Activated T-cell treated with anti-CD3 and anti-CD28 coated beads, Interleukin-2, amount 50 U/mL, for 48 hours (primary cell): ENCODE results near the gene TEKT3.
A peak's percentile ranks its signal among the peaks of the same experiment; 100 is the strongest.

Source experiments
- DNase-seq, 2 experiments: peaks; one replicate each; pipeline ENCODE4 v3.0.0-alpha.2; 2020

TEKT3 gene

GRCh38 chr17:15341385-15341849, at the start of gene TEKT3:
Gene TEKT3 (minus strand): TSS chr17:15341597. CDS start chr17:15331585, 10,012 bp downstream.
- peak; percentile 30 to 35 for DNase-seq

GRCh38 chr17:15388356-15389041, 47.1 kb upstream of the TEKT3 start:
- no peak for DNase-seq

- no peak for DNase-seq
Observed at GRCh38 chr17:15386083-15386482, 44.7 kb upstream of the TEKT3 start.

GRCh38 chr17:15385305-15385704, 43.9 kb upstream of the TEKT3 start:
- no peak for DNase-seq

- DNase-seq = no peak
Observed at GRCh38 chr17:15384142-15384787, 42.9 kb upstream of the TEKT3 start.

- no peak for DNase-seq
Observed at GRCh38 chr17:15382914-15383313, 41.5 kb upstream of the TEKT3 start.

- no peak for DNase-seq
Observed at GRCh38 chr17:15381707-15382106, 40.3 kb upstream of the TEKT3 start.

- DNase-seq = no peak
Observed at GRCh38 chr17:15380446-15380845, 39.0 kb upstream of the TEKT3 start.

- no peak for DNase-seq
Observed at GRCh38 chr17:15379659-15380058, 38.3 kb upstream of the TEKT3 start.

GRCh38 chr17:15378243-15378642, 36.8 kb upstream of the TEKT3 start:
- DNase-seq = no peak

- DNase-seq = no peak
Observed at GRCh38 chr17:15377616-15378015, 36.2 kb upstream of the TEKT3 start.

GRCh38 chr17:15377200-15377599, 35.8 kb upstream of the TEKT3 start:
- no peak for DNase-seq

- DNase-seq = no peak
Observed at GRCh38 chr17:15371376-15372130, 30.2 kb upstream of the TEKT3 start.

GRCh38 chr17:15368600-15368999, 27.2 kb upstream of the TEKT3 start:
- no peak for DNase-seq

GRCh38 chr17:15366026-15366425, 24.6 kb upstream of the TEKT3 start:
- DNase-seq = no peak

- DNase-seq = no peak
Observed at GRCh38 chr17:15364615-15365014, 23.2 kb upstream of the TEKT3 start.

- no peak for DNase-seq
Observed at GRCh38 chr17:15363702-15364101, 22.3 kb upstream of the TEKT3 start.

- DNase-seq = no peak
Observed at GRCh38 chr17:15361592-15361991, 20.2 kb upstream of the TEKT3 start.

- DNase-seq = no peak
Observed at GRCh38 chr17:15361151-15361550, 19.8 kb upstream of the TEKT3 start.

GRCh38 chr17:15354256-15354655, 12.9 kb upstream of the TEKT3 start:
- DNase-seq = no peak

- no peak for DNase-seq
Observed at GRCh38 chr17:15351925-15352324, 10.5 kb upstream of the TEKT3 start.

GRCh38 chr17:15351478-15351840, 10.1 kb upstream of the TEKT3 start:
- DNase-seq = no peak

- DNase-seq = no peak
Observed at GRCh38 chr17:15350777-15351477, 9.5 kb upstream of the TEKT3 start.
